Hematopoietic multipotent progenitor cell treated with erythropoietin and hydrocortisone succinate and interleukin-3 and kit ligand, for 15 days (in vitro differentiated cells): Measurements from ENCODE around the gene MOV10L1.
"Not testable (repeated sequence)": the region's sequence is repeated elsewhere in the genome, so short reads cannot be mapped to it uniquely, and the experiment has no call there.

Experiments
- DNase-seq: peaks from one replicate; pipeline ENCODE4 v3.0.0-alpha.2; 2015; ENCODE audit warnings: low spot score

Gene MOV10L1

GRCh38 chr22:50138041-50138440 is 48.2 kb downstream of the MOV10L1 start:
- DNase-seq = no peak

- no peak for DNase-seq
Observed at GRCh38 chr22:50138988-50139387, 49.2 kb downstream of the MOV10L1 start.

- DNase-seq = no peak
Observed at GRCh38 chr22:50139843-50140415, 50.1 kb downstream of the MOV10L1 start.

- DNase-seq = no peak
Observed at GRCh38 chr22:50140615-50141014, 50.8 kb downstream of the MOV10L1 start.

- no peak for DNase-seq
Observed at GRCh38 chr22:50141462-50141861, 51.7 kb downstream of the MOV10L1 start.

- no peak for DNase-seq
Observed at GRCh38 chr22:50141891-50142363, 52.1 kb downstream of the MOV10L1 start.

GRCh38 chr22:50143096-50143495 is 53.3 kb downstream of the MOV10L1 start:
- no peak for DNase-seq

- DNase-seq = no peak
Observed at GRCh38 chr22:50144005-50144614, 54.3 kb downstream of the MOV10L1 start.

GRCh38 chr22:50145721-50146438 is 56.1 kb downstream of the MOV10L1 start:
- no peak for DNase-seq

GRCh38 chr22:50146439-50147238 is 56.8 kb downstream of the MOV10L1 start:
- no peak for DNase-seq

GRCh38 chr22:50147258-50148165 is 57.7 kb downstream of the MOV10L1 start:
- DNase-seq = not testable (repeated sequence)

- no peak for DNase-seq
Observed at GRCh38 chr22:50148166-50148500, 58.3 kb downstream of the MOV10L1 start.

GRCh38 chr22:50148991-50149721 is 59.4 kb downstream of the MOV10L1 start:
- peak; percentile 57 for DNase-seq

- no peak for DNase-seq
Observed at GRCh38 chr22:50150161-50151129, 60.6 kb downstream of the MOV10L1 start.

- no peak for DNase-seq
Observed at GRCh38 chr22:50151571-50152537, 62.0 kb downstream of the MOV10L1 start.

GRCh38 chr22:50153056-50153755 is 63.4 kb downstream of the MOV10L1 start:
- no peak for DNase-seq

- DNase-seq = no peak
Observed at GRCh38 chr22:50153756-50154140, 63.9 kb downstream of the MOV10L1 start.
